Measurements from ENCODE around the gene ORM2.

ORM2 gene

GRCh38 chr9:114336157-114336556 is 6.5 kb downstream of the ORM2 start:
- Histone ChIP-seq H3K27ac (ENCODE audit: low read depth, low read length) (no peak overlapping the region), H3K4me3 (ENCODE audit: low read depth, low read length) (no peak overlapping the region), H3K4me1 (ENCODE audit: control insufficient read depth, insufficient read depth, low read length) (no peaks in the 10 kb centered on the region; the same call in 1 of the 2 replicates), H3K36me3 (ENCODE audit: control insufficient read depth, insufficient read depth, low read length) (peaks cover 41% of the 10 kb centered on the region), H3K9me3 (ENCODE audit: control insufficient read depth, insufficient read depth, low read depth, low read length) (no peaks in the 10 kb centered on the region), H3K9ac (ENCODE audit: low read length) (no peak overlapping the region), H3K27me3 (ENCODE audit: control insufficient read depth, insufficient read depth, low read length) (no peaks in the 10 kb centered on the region)

- Histone ChIP-seq H3K36me3 (ENCODE audit: control insufficient read depth, insufficient read depth, low read length) (peaks cover 48% of the 10 kb centered on the region), H3K4me3 (ENCODE audit: low read depth, low read length) (no peak overlapping the region), H3K9ac (ENCODE audit: low read length) (no peak overlapping the region)
Observed at GRCh38 chr9:114336699-114337395, 7.2 kb downstream of the ORM2 start.

DNA sequence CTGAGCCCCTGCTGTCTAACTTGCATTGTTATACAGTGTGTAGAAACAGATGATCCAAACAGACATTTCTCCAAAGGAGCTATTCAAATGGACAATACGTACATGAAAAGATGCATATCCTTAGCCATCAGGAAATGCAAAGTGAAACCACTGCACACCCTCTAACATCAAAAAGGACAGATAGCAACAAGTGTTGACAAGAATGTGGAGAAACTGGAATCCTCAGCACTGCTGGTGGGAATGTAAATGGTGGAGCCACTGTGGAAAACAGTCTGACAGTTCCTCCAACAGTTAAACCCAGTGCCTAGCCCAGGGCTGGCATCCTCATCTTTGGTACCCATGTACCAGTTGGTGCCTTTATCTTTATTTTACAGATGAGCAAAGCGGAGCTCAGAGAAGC is 8.5 kb downstream of the ORM2 start:
- no peak overlapping the region for H3K27ac ChIP-seq (ENCODE audit: low read depth, low read length)
- H3K4me1 ChIP-seq (ENCODE audit: control insufficient read depth, insufficient read depth, low read length): no peaks in the 10 kb centered on the region; the same call in 1 of the 2 replicates
- H3K36me3 ChIP-seq (ENCODE audit: control insufficient read depth, insufficient read depth, low read length): peaks cover 58% of the 10 kb centered on the region
- no peak overlapping the region for H3K4me3 ChIP-seq (ENCODE audit: low read depth, low read length)
- no peaks in the 10 kb centered on the region for H3K9me3 ChIP-seq (ENCODE audit: control insufficient read depth, insufficient read depth, low read depth, low read length)
- no peak overlapping the region for H3K9ac ChIP-seq (ENCODE audit: low read length)
- H3K27me3 ChIP-seq (ENCODE audit: control insufficient read depth, insufficient read depth, low read length): no peaks in the 10 kb centered on the region

More at GRCh38 chr9:114336699-114337395, 7.2 kb downstream of the ORM2 start:
- H3K27ac ChIP-seq (ENCODE audit: low read depth, low read length): no peak overlapping the region
- no peaks in the 10 kb centered on the region for H3K9me3 ChIP-seq (ENCODE audit: control insufficient read depth, insufficient read depth, low read depth, low read length)
- no peaks in the 10 kb centered on the region; the same call in 1 of the 2 replicates for H3K4me1 ChIP-seq (ENCODE audit: control insufficient read depth, insufficient read depth, low read length)
- H3K27me3 ChIP-seq (ENCODE audit: control insufficient read depth, insufficient read depth, low read length): no peaks in the 10 kb centered on the region

GRCh38 chr9:114339130-114339908 is 9.7 kb downstream of the ORM2 start:
- Histone ChIP-seq H3K27me3 (ENCODE audit: control insufficient read depth, insufficient read depth, low read length) (no peaks in the 10 kb centered on the region), H3K36me3 (ENCODE audit: control insufficient read depth, insufficient read depth, low read length) (peaks cover 69% of the 10 kb centered on the region), H3K4me1 (ENCODE audit: control insufficient read depth, insufficient read depth, low read length) (no peaks in the 10 kb centered on the region; the same call in 1 of the 2 replicates), H3K9me3 (ENCODE audit: control insufficient read depth, insufficient read depth, low read depth, low read length) (no peaks in the 10 kb centered on the region), H3K9ac (ENCODE audit: low read length) (no peak overlapping the region), H3K4me3 (ENCODE audit: low read depth, low read length) (no peak overlapping the region), H3K27ac (ENCODE audit: low read depth, low read length) (no peak overlapping the region)

DNA sequence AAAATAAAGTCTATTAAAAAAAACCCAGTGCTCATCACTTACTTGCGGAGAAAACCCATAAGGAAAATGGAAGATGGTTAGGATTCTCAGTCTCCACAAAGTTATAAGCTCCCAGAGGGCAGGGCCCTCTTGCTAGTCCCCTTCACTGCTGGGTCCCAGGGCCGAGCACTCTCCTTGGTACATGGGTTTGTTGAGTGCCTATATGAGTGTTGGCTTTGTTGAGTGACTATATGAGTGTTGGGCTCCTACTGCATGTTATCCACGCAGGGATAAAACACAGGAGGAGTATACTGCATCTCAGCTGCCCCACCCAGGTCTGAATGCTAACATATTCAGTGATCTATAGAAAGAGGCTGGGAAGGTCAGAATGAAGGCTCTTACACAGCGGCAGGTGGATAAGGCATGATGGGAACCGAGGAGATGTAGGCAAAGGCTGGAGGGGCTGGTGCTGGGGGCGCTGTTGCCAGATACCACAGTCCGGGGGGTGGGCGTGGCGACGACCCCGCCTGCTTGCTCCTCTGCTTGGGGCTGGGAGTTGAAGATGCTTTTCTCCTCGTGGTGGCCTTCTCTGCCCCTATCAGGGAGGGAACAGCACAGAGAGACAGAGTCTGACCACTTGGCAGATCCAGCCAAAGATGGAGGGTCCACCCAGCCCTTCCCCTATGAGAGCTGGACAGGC is 11.6 kb downstream of the ORM2 start:
- no peak overlapping the region for H3K27ac ChIP-seq (ENCODE audit: low read depth, low read length)

GRCh38 chr9:114341991-114342390 is 12.3 kb downstream of the ORM2 start:
- H3K36me3 ChIP-seq (ENCODE audit: control insufficient read depth, insufficient read depth, low read length): peaks cover 83% of the 10 kb centered on the region
- no peaks in the 10 kb centered on the region for H3K27me3 ChIP-seq (ENCODE audit: control insufficient read depth, insufficient read depth, low read length)
- no peaks in the 10 kb centered on the region for H3K9me3 ChIP-seq (ENCODE audit: control insufficient read depth, insufficient read depth, low read depth, low read length)
- no peak overlapping the region for H3K9ac ChIP-seq (ENCODE audit: low read length)
- no peak overlapping the region for H3K4me3 ChIP-seq (ENCODE audit: low read depth, low read length)
- no peak overlapping the region for H3K27ac ChIP-seq (ENCODE audit: low read depth, low read length)
- H3K4me1 ChIP-seq (ENCODE audit: control insufficient read depth, insufficient read depth, low read length): no peaks in the 10 kb centered on the region; the same call in 1 of the 2 replicates

More for the DNA sequence above, 11.6 kb downstream of the ORM2 start:
- H3K4me3 ChIP-seq (ENCODE audit: low read depth, low read length): no peak overlapping the region
- no peaks in the 10 kb centered on the region for H3K27me3 ChIP-seq (ENCODE audit: control insufficient read depth, insufficient read depth, low read length)
- H3K9me3 ChIP-seq (ENCODE audit: control insufficient read depth, insufficient read depth, low read depth, low read length): no peaks in the 10 kb centered on the region
- H3K4me1 ChIP-seq (ENCODE audit: control insufficient read depth, insufficient read depth, low read length): no peaks in the 10 kb centered on the region; the same call in 1 of the 2 replicates
- H3K9ac ChIP-seq (ENCODE audit: low read length): no peak overlapping the region
- peaks cover 79% of the 10 kb centered on the region for H3K36me3 ChIP-seq (ENCODE audit: control insufficient read depth, insufficient read depth, low read length)

GRCh38 chr9:114342755-114343440 is 13.2 kb downstream of the ORM2 start:
- H3K27me3 ChIP-seq (ENCODE audit: control insufficient read depth, insufficient read depth, low read length): no peaks in the 10 kb centered on the region
- H3K9ac ChIP-seq (ENCODE audit: low read length): no peak overlapping the region
- no peak overlapping the region for H3K4me3 ChIP-seq (ENCODE audit: low read depth, low read length)
- H3K36me3 ChIP-seq (ENCODE audit: control insufficient read depth, insufficient read depth, low read length): peaks cover 82% of the 10 kb centered on the region
- H3K27ac ChIP-seq (ENCODE audit: low read depth, low read length): no peak overlapping the region
- no peaks in the 10 kb centered on the region for H3K9me3 ChIP-seq (ENCODE audit: control insufficient read depth, insufficient read depth, low read depth, low read length)
- H3K4me1 ChIP-seq (ENCODE audit: control insufficient read depth, insufficient read depth, low read length): no peaks in the 10 kb centered on the region; the same call in 1 of the 2 replicates

DNA sequence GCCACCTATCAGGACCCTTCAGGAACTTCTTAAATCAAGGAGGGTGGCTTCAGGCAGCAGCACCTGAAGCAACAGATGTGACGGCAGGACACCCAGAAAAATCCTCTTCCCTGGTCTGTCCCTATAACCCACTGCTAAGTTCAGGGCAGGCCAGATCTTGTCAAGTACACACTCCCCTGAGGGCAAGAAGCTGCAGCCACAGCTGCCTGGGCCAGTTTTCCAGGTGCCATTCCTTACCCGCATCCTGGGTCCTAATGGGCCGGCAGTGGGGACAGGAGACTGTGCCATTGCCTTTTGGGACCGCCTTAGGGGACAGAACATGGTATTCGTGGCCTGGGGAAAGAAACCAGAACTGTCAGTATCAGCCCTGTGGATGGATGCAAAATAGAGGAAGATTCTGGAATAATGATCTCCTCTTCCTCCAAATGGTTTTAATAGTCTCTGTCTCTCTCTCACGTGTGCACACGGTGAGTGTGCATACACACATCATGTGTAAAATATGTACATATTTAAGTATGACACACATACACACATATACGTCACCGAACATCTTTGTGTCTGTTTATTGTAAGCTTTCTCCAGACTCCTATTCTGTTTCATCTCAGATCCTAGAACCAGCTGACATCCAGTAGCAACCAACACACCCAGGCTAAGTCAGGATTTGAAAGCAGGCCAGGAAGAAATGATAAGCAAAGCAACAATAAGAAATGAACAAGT is 14.0 kb downstream of the ORM2 start:
- H3K27ac ChIP-seq (ENCODE audit: low read depth, low read length): no peak overlapping the region
- no peak overlapping the region for H3K9ac ChIP-seq (ENCODE audit: low read length)
- H3K27me3 ChIP-seq (ENCODE audit: control insufficient read depth, insufficient read depth, low read length): no peaks in the 10 kb centered on the region
- H3K9me3 ChIP-seq (ENCODE audit: control insufficient read depth, insufficient read depth, low read depth, low read length): no peaks in the 10 kb centered on the region
- H3K4me1 ChIP-seq (ENCODE audit: control insufficient read depth, insufficient read depth, low read length): peaks cover 7% of the 10 kb centered on the region
- H3K4me3 ChIP-seq (ENCODE audit: low read depth, low read length): no peak overlapping the region
- peaks cover 81% of the 10 kb centered on the region for H3K36me3 ChIP-seq (ENCODE audit: control insufficient read depth, insufficient read depth, low read length)

GRCh38 chr9:114344188-114344566 is 14.5 kb downstream of the ORM2 start:
- Histone ChIP-seq H3K4me3 (ENCODE audit: low read depth, low read length) (no peak overlapping the region), H3K4me1 (ENCODE audit: control insufficient read depth, insufficient read depth, low read length) (peaks cover 12% of the 10 kb centered on the region), H3K9ac (ENCODE audit: low read length) (no peak overlapping the region), H3K27ac (ENCODE audit: low read depth, low read length) (no peak overlapping the region), H3K27me3 (ENCODE audit: control insufficient read depth, insufficient read depth, low read length) (no peaks in the 10 kb centered on the region), H3K9me3 (ENCODE audit: control insufficient read depth, insufficient read depth, low read depth, low read length) (no peaks in the 10 kb centered on the region), H3K36me3 (ENCODE audit: control insufficient read depth, insufficient read depth, low read length) (peaks cover 81% of the 10 kb centered on the region)

GRCh38 chr9:114344692-114345091 is 15.0 kb downstream of the ORM2 start:
- peaks cover 79% of the 10 kb centered on the region for H3K36me3 ChIP-seq (ENCODE audit: control insufficient read depth, insufficient read depth, low read length)

More at GRCh38 chr9:114344692-114345091, 15.0 kb downstream of the ORM2 start:
- no peaks in the 10 kb centered on the region for H3K27me3 ChIP-seq (ENCODE audit: control insufficient read depth, insufficient read depth, low read length)
- H3K4me1 ChIP-seq (ENCODE audit: control insufficient read depth, insufficient read depth, low read length): peaks cover 17% of the 10 kb centered on the region
- no peak overlapping the region for H3K4me3 ChIP-seq (ENCODE audit: low read depth, low read length)
- no peak overlapping the region for H3K9ac ChIP-seq (ENCODE audit: low read length)
- no peak overlapping the region for H3K27ac ChIP-seq (ENCODE audit: low read depth, low read length)
- H3K9me3 ChIP-seq (ENCODE audit: control insufficient read depth, insufficient read depth, low read depth, low read length): no peaks in the 10 kb centered on the region
